NB4 (cell line): ENCODE results near the gene WDR86.
A peak's percentile ranks its signal among the peaks of the same experiment; 100 is the strongest.

Source experiments
- DNase-seq: peaks from one replicate; pipeline ENCODE4 v3.0.0; 2010; ENCODE audit warnings: low read depth
- H3K4me3 ChIP-seq: one replicate; pipeline ENCODE4 v1.5.1; 2011; ENCODE audit warnings: mild to moderate bottlenecking, low read depth, low read length, moderate library complexity
- MAX ChIP-seq: IDR thresholded peaks from 2 replicates; pipeline ENCODE4 v1.6.1; 2011; ENCODE audit warnings: low read depth, low read length
- MYC ChIP-seq: IDR thresholded peaks from 2 replicates; pipeline ENCODE4 v1.6.1; 2011; ENCODE audit warnings: low read depth, low read length
- POLR2A ChIP-seq: IDR thresholded peaks from 2 replicates; pipeline ENCODE4 v1.6.1; 2011; ENCODE audit warnings: mild to moderate bottlenecking; ENCODE audit not compliant: insufficient read length; ENCODE audit errors: extremely low read depth
- TF ChIP-seq, protein P1 (sequence below): IDR thresholded peaks from one replicate; pipeline ENCODE4 v1.5.1; 2012; ENCODE audit warnings: low read depth, low read length

The WDR86 gene

DNA sequence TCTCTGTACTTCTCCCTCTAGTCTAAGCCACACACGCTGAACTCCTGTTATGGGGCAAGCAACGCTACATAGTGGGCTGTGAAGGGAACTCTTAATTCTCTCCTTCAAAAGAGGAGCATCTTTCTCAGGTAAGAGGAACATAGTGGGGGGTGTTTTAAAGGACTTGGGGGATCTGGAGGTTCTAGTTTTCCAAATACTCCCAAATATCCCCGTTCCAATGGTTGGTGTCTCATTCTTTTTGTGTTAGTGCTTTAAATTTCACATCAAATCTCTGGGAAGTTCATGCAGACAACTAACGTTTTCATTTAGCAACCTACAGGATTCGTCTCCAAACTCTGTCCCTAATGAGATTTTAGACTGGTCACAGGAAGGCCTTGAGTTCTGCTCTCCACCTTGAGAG is 12.4 kb upstream of the WDR86 start:
- H3K4me3 ChIP-seq = no peak overlapping the region
- TF ChIP-seq POLR2A = no peak
- TF ChIP-seq MAX = no peak
- no peak for TF ChIP-seq MYC
- TF ChIP-seq, protein P1, sequence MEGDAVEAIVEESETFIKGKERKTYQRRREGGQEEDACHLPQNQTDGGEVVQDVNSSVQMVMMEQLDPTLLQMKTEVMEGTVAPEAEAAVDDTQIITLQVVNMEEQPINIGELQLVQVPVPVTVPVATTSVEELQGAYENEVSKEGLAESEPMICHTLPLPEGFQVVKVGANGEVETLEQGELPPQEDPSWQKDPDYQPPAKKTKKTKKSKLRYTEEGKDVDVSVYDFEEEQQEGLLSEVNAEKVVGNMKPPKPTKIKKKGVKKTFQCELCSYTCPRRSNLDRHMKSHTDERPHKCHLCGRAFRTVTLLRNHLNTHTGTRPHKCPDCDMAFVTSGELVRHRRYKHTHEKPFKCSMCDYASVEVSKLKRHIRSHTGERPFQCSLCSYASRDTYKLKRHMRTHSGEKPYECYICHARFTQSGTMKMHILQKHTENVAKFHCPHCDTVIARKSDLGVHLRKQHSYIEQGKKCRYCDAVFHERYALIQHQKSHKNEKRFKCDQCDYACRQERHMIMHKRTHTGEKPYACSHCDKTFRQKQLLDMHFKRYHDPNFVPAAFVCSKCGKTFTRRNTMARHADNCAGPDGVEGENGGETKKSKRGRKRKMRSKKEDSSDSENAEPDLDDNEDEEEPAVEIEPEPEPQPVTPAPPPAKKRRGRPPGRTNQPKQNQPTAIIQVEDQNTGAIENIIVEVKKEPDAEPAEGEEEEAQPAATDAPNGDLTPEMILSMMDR = no peak
- DNase-seq = no peak

- no peak for TF ChIP-seq POLR2A
- TF ChIP-seq MYC = no peak
- TF ChIP-seq, protein P1 = no peak
- TF ChIP-seq MAX = no peak
- no peak overlapping the region for H3K4me3 ChIP-seq
- DNase-seq = no peak
Measured at GRCh38 chr7:151420144-151420543, 10.3 kb upstream of the WDR86 start.

GRCh38 chr7:151416941-151417315 is 7.1 kb upstream of the WDR86 start:
- TF ChIP-seq MYC (no peak), POLR2A (no peak)
- TF ChIP-seq, protein P1 = no peak
- H3K4me3 ChIP-seq = no peak overlapping the region
- no peak for DNase-seq

- no peak overlapping the region for H3K4me3 ChIP-seq
- peak; percentile 81 for DNase-seq
- TF ChIP-seq POLR2A (no peak), MYC (peak; percentile 62), MAX (peak; percentile 28; the same call in 1 of the 2 replicates)
- TF ChIP-seq, protein P1 = no peak
Measured at GRCh38 chr7:151416112-151416940, 6.5 kb upstream of the WDR86 start.

- DNase-seq = peak; percentile 99
Measured at GRCh38 chr7:151415375-151416105, 5.7 kb upstream of the WDR86 start.

More at GRCh38 chr7:151415375-151416105, 5.7 kb upstream of the WDR86 start:
- TF ChIP-seq, protein P1 = no peak
- TF ChIP-seq MYC = peak; percentile 48
- H3K4me3 ChIP-seq = no peak overlapping the region
